Measurements from ENCODE around the gene PUSL1.

PUSL1 gene

DNA sequence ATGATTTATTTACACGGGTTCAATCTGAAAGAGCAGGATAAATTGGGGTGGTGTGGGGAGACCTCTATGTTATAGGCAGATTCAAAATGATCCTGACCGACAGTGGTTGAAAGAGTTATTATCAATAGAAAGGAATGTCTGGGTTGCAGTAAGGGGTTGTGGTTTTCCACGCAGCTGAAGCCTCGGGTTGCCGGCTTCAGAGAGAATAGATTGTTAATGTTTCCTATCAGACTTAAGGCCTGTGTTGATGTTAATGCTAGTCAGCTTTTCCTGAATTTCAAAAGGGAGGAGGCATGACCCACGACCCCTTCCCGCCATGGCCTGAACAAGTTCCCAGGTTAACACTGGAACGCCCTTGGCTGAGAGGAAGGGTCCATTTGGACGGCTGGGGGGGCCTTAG lies 32.6 kb upstream of the PUSL1 start:
- TF ChIP-seq, protein P1, sequence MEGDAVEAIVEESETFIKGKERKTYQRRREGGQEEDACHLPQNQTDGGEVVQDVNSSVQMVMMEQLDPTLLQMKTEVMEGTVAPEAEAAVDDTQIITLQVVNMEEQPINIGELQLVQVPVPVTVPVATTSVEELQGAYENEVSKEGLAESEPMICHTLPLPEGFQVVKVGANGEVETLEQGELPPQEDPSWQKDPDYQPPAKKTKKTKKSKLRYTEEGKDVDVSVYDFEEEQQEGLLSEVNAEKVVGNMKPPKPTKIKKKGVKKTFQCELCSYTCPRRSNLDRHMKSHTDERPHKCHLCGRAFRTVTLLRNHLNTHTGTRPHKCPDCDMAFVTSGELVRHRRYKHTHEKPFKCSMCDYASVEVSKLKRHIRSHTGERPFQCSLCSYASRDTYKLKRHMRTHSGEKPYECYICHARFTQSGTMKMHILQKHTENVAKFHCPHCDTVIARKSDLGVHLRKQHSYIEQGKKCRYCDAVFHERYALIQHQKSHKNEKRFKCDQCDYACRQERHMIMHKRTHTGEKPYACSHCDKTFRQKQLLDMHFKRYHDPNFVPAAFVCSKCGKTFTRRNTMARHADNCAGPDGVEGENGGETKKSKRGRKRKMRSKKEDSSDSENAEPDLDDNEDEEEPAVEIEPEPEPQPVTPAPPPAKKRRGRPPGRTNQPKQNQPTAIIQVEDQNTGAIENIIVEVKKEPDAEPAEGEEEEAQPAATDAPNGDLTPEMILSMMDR (IDR thresholded peaks at IDR 0.05; ENCODE audit: borderline replicate concordance, control extremely low read depth, extremely low read depth, insufficient read depth, missing control alignments): no peak
- DNase-seq (ENCODE audit: low spot score): no peak
- in situ Hi-C loops (cut with MboI; ENCODE audit: low sequenced_read_pairs, unreplicated experiment): no loop called here

DNA sequence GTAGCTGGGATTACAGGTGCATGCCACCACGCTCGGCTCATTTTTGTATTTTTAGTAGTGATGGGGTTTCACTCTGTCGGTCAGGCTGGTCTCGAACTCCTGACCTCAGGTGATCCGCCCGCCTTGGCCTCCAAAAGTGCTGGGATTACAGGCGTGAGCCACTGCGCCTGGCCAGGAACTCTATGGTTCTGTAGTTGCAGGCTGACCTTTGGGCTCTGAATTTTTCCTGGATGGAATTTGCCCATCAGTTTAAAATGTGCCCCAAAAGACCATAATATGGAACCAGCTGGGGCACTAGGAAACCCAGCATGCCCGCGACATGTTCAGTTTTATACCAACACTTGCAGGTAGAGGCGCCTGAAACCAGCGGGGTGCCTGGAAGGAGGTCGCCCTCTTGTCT lies 29.8 kb upstream of the PUSL1 start:
- TF ChIP-seq, protein P1 (IDR thresholded peaks at IDR 0.05; ENCODE audit: borderline replicate concordance, control extremely low read depth, extremely low read depth, insufficient read depth, missing control alignments): no peak
- DNase-seq (ENCODE audit: low spot score): no peak
- in situ Hi-C loops (cut with MboI; ENCODE audit: low sequenced_read_pairs, unreplicated experiment): no loop called here

DNA sequence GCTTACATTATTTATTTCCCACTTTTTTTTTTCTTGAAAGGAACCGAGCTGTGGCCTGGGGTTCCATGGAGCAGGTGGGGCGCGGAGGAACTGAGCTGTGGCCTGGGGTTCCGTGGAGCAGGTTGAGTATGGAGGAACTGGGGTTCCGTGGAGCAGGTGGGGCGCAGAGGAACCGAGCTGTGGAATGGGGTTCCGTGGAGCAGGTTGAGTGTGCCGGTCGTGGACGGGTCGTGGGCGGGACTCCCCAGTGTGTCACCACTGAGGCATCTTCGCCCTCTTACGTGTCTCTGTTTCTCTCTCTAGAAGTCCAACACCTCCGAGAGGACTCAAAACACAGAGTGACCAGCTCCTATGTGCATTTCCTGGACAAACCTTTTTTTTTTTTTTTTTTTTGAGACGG lies 29.4 kb upstream of the PUSL1 start:
- no peak for DNase-seq (ENCODE audit: low spot score)
- TF ChIP-seq, protein P1 (IDR thresholded peaks at IDR 0.05; ENCODE audit: borderline replicate concordance, control extremely low read depth, extremely low read depth, insufficient read depth, missing control alignments): no peak
- in situ Hi-C loops (cut with MboI; ENCODE audit: low sequenced_read_pairs, unreplicated experiment): no loop called here

DNA sequence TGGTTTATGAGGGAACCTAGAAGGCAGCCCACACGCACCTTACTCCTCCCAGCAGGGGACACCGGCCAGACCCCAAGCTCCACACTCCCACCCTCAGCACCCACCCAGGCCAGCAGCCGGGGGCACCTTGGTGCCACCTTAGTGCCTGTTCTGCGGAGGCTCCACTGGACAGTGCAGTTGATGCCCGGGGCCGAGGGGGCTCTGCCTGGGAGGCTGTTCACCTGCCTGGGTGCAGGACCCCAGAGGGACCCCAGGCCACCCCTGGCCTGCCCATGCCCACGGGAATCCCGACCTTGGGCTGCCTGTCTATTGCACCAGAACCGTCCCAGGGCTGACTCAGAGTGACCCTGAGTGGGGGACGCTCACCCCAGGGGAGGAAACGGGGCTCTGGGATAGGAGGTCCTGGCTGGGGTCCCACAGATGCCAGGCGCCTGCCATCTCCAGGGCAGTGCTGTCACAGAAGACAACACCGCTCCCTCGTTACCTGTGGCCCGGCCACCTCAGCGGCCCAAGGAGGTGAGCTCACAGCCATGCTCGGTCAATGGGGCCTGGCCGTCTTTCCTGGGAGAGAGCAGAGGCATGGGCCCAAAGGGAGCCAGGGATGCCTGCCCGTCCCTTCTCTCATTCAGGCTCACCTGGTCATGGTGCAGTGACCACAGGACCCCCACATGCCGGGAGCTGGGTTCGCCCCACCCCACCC lies 27.5 kb upstream of the PUSL1 start:
- no peak for DNase-seq (ENCODE audit: low spot score)
- in situ Hi-C loops (cut with MboI; ENCODE audit: low sequenced_read_pairs, unreplicated experiment): no loop called here
- TF ChIP-seq, protein P1 (IDR thresholded peaks at IDR 0.05; ENCODE audit: borderline replicate concordance, control extremely low read depth, extremely low read depth, insufficient read depth, missing control alignments): no peak

DNA sequence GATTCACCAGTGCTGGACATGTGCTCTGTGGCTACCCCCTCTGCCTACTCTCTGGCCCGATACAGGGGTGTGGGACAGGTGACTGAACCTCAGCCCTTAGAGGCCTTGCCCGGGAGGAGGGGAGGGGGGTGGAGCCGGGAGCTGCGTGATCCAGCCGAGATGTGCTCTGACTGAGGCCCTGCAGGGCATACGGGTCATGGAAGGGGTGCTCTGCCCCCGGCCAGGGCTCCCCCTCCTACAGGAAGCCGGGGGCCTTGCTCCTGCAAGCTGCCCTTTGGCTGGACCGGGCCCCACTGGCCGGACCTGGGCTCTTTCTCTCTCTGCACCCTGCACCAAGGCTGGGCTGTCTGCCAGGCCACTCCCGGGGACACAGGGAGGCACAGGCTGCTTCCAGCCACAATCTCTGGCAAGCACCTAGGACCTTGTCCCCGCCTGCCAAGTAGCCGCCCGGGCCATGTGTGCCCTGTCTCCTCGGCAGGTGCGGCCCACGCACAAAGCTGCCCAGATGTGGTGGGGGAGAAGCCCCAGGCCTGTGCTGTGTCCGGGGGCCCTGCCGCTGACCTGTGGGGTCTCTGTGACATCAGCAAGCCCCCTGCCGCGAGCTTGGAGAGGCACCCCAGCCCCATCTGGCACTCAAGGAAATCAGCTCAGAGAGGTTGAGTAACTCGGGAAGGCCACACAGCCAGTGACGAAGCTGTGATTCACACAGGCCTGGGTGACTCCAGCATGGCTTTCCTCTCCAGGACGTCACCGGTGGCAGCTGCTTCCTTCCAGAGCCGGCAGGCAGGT lies 26.7 kb upstream of the PUSL1 start:
- no peak for DNase-seq (ENCODE audit: low spot score)
- in situ Hi-C loops (cut with MboI; ENCODE audit: low sequenced_read_pairs, unreplicated experiment): no loop called here
- TF ChIP-seq, protein P1 (IDR thresholded peaks at IDR 0.05; ENCODE audit: borderline replicate concordance, control extremely low read depth, extremely low read depth, insufficient read depth, missing control alignments): no peak

DNA sequence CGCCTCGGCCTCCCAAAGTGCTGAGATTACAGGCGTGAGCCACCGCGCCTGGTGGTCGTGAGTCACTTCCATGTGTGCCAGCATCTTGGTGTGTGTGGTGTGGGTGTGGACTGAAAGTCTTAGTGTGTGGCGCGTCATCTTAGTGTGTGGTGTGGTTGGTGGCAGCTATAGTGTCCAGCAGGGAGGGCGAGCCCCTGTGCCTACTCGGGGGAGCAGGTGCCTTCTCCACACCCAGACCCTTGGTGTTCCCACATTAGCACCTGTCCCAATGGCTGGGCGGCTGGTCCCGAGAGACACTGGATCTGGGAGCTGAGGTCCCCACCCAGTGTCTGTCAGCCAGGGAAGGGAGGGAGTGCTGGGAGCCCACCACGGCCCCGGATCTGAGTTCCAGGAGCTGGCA lies 25.4 kb upstream of the PUSL1 start:
- in situ Hi-C loops (cut with MboI; ENCODE audit: low sequenced_read_pairs, unreplicated experiment): no loop called here

More for the DNA sequence above, 25.4 kb upstream of the PUSL1 start:
- DNase-seq (ENCODE audit: low spot score): no peak
- TF ChIP-seq, protein P1 (IDR thresholded peaks at IDR 0.05; ENCODE audit: borderline replicate concordance, control extremely low read depth, extremely low read depth, insufficient read depth, missing control alignments): no peak
